SK-N-SH (cell line): ENCODE results near the gene IBTK. TPM values are rescaled to one million over a fixed set of nuclear protein-coding genes. Genes with fewer than 3 reads are reported as not detected.

Experiments
- CTCF ChIA-PET: fragments of 300-600, 350-600 bp; formaldehyde crosslinking; extraction: SDS; loops from one replicate; lab custom pipeline; 2021; lab: Yijun Ruan, JAX
- POLR2A ChIA-PET: fragments of 350-600 bp; sonication (Branson Sonifier 250); formaldehyde crosslinking; extraction: SDS; loops from one replicate; lab custom pipeline; 2020; ENCODE audit warnings: antibody characterized with exemption, inconsistent platforms; lab: Yijun Ruan, JAX
- DNase-seq: peaks from one replicate; pipeline ENCODE4 v3.0.0; 2012
- H2AFZ ChIP-seq: fragments of 200-600 bp; sonication (generic); 2 replicates; pipeline ENCODE4 v1.8.1; 2016; ENCODE audit warnings: antibody characterized with exemption, mild to moderate bottlenecking, low read depth
- H3F3A ChIP-seq: fragments of 200-600 bp; sonication (generic); replicated peaks from 2 replicates; pipeline ENCODE3; 2016; ENCODE audit warnings: antibody characterized with exemption, mild to moderate bottlenecking; ENCODE audit not compliant: insufficient read depth
- H3K27ac ChIP-seq, 2 experiments: fragments of 200-500 bp in 1 of 2; fragments of 200-600 bp in 1 of 2; sonication (Bioruptor generic) in 1 of 2; sonication (generic), shearing (Covaris generic) in 1 of 2; 2 replicates each; pipeline versions ENCODE4 v1.5.1 to v1.6.1; 2014 to 2016; ENCODE audit warnings: low read depth in 2 of 2, inconsistent platforms in 1 of 2, low read length in 1 of 2, mild to moderate bottlenecking in 1 of 2, mixed read lengths in 1 of 2
- H3K27me3 ChIP-seq: fragments of 200-600 bp; sonication (generic), shearing (Covaris generic); 2 replicates; pipeline ENCODE4 v1.6.1; 2016; ENCODE audit warnings: mixed run types; ENCODE audit not compliant: insufficient read depth
- H3K36me3 ChIP-seq, 2 experiments: fragments of 200-500 bp in 1 of 2; fragments of 200-600 bp in 1 of 2; sonication (Bioruptor generic) in 1 of 2; sonication (generic) in 1 of 2; replicated peaks in 1 of 2; 2 replicates each; pipeline versions ENCODE3 to v1.5.1; 2014 to 2016; ENCODE audit warnings: low read length in 1 of 2, mild to moderate bottlenecking in 1 of 2; ENCODE audit not compliant: insufficient read depth in 2 of 2, control insufficient read depth in 1 of 2
- H3K4me1 ChIP-seq, 2 experiments: fragments of 200-500 bp in 1 of 2; fragments of 200-600 bp in 1 of 2; sonication (Bioruptor generic) in 1 of 2; sonication (generic), shearing (Covaris generic) in 1 of 2; 2 replicates each; pipeline versions ENCODE4 v1.5.1 to v1.6.1; 2014 to 2016; ENCODE audit warnings: low read depth in 1 of 2, low read length in 1 of 2, mixed run types in 1 of 2; ENCODE audit not compliant: insufficient read depth in 2 of 2, control insufficient read depth in 1 of 2
- H3K4me2 ChIP-seq: fragments of 200-600 bp; sonication (generic), shearing (Covaris generic); 2 replicates; pipeline ENCODE4 v1.6.1; 2017; ENCODE audit warnings: mixed run types
- H3K4me3 ChIP-seq, 2 experiments: fragments of 200-500 bp in 1 of 2; fragments of 200-600 bp in 1 of 2; sonication (Bioruptor generic) in 1 of 2; sonication (generic), shearing (Covaris generic) in 1 of 2; 2 replicates each; pipeline versions ENCODE4 v1.5.1 to v1.8.1; 2014 to 2016; ENCODE audit warnings: low read depth in 2 of 2, inconsistent platforms in 1 of 2, low read length in 1 of 2, mild to moderate bottlenecking in 1 of 2, mixed read lengths in 1 of 2, moderate library complexity in 1 of 2
- H3K79me2 ChIP-seq: fragments of 200-600 bp; sonication (generic); 2 replicates; pipeline ENCODE4 v1.8.1; 2017; ENCODE audit warnings: mild to moderate bottlenecking; ENCODE audit not compliant: insufficient read depth
- H3K9ac ChIP-seq: fragments of 200-600 bp; sonication (generic); 2 replicates; pipeline ENCODE4 v1.6.1; 2017; ENCODE audit warnings: mixed run types
- H3K9me2 ChIP-seq: fragments of 200-600 bp; sonication (generic); 2 replicates; pipeline ENCODE4 v1.6.1; 2017; ENCODE audit warnings: mixed run types
- H3K9me3 ChIP-seq: fragments of 200-600 bp; sonication (generic); 2 replicates; pipeline ENCODE4 v1.6.1; 2017; ENCODE audit warnings: mixed run types, mild to moderate bottlenecking, moderate library complexity
- H4K20me1 ChIP-seq: fragments of 200-600 bp; sonication (generic); 2 replicates; pipeline ENCODE4 v1.6.1; 2017; ENCODE audit warnings: mild to moderate bottlenecking, mixed run types; ENCODE audit not compliant: insufficient read depth
- CHD2 ChIP-seq: fragments of 150-350 bp; IDR thresholded peaks from 2 replicates; pipeline ENCODE4 v1.6.1; 2018; ENCODE audit warnings: low read length; ENCODE audit not compliant: partially characterized antibody
- CTCF ChIP-seq: fragments of 200-600 bp; sonication (generic); IDR thresholded peaks from 2 replicates; pipeline ENCODE4 v1.6.1; 2017; ENCODE audit warnings: antibody characterized with exemption, mild to moderate bottlenecking, moderate library complexity
- EP300 ChIP-seq, 2 experiments: IDR thresholded peaks; 2 replicates each; pipeline versions ENCODE4 v1.4.0 to v1.6.1; 2012; ENCODE audit warnings: borderline replicate concordance in 1 of 2, low read depth in 1 of 2, low read length in 1 of 2
- FOSL2 ChIP-seq: IDR thresholded peaks from 2 replicates; pipeline ENCODE4 v1.4.0; 2012; ENCODE audit warnings: low read depth, mild to moderate bottlenecking, moderate library complexity, borderline replicate concordance
- FOXM1 ChIP-seq: IDR thresholded peaks from 2 replicates; pipeline ENCODE4 v1.4.0; 2012; ENCODE audit warnings: low read depth, mild to moderate bottlenecking
- GABPA ChIP-seq: IDR thresholded peaks from 2 replicates; pipeline ENCODE4 v1.4.0; 2012; ENCODE audit warnings: low read depth, mild to moderate bottlenecking
- MEF2A ChIP-seq: IDR thresholded peaks from 2 replicates; pipeline ENCODE4 v1.4.0; 2012; ENCODE audit warnings: low read depth, borderline replicate concordance
- MXI1 ChIP-seq: IDR thresholded peaks from 2 replicates; pipeline ENCODE4 v1.6.1; 2012; ENCODE audit warnings: mild to moderate bottlenecking, low read depth, low read length, improper control_type of control experiment
- NFIC ChIP-seq: IDR thresholded peaks from 2 replicates; pipeline ENCODE4 v1.4.0; 2012; ENCODE audit warnings: borderline replicate concordance
- PBX3 ChIP-seq: IDR thresholded peaks from 2 replicates; pipeline ENCODE4; 2012
- RAD21 ChIP-seq: IDR thresholded peaks from 2 replicates; pipeline ENCODE4 v1.6.1; 2012; ENCODE audit warnings: mild to moderate bottlenecking, low read length
- RCOR1 ChIP-seq: fragments of 150-350 bp; IDR thresholded peaks from 2 replicates; pipeline ENCODE4 v1.6.1; 2017; ENCODE audit warnings: antibody characterized with exemption, low read length
- REST ChIP-seq: IDR thresholded peaks from 2 replicates; pipeline ENCODE4 v1.6.1; 2012; ENCODE audit warnings: mild to moderate bottlenecking, low read depth, low read length, moderate library complexity
- SMC3 ChIP-seq: IDR thresholded peaks from 2 replicates; pipeline ENCODE4 v1.6.1; 2012; ENCODE audit warnings: low read depth, low read length, improper control_type of control experiment
- TAF1 ChIP-seq: IDR thresholded peaks from 2 replicates; pipeline ENCODE4 v1.6.1; 2012; ENCODE audit warnings: low read depth, mild to moderate bottlenecking, low read length, moderate library complexity, borderline replicate concordance
- ZBTB33 ChIP-seq: IDR thresholded peaks from 2 replicates; pipeline ENCODE4 v1.4.0; 2012; ENCODE audit warnings: low read depth, borderline replicate concordance
- WGBS: methylation state at CpG from one replicate; pipeline ENCODE4 v1.1.6; 2017; ENCODE audit warnings: low lambda C conversion rate; 5-methylcytosine and 5-hydroxymethylcytosine counted together
- polyA plus RNA-seq, 3 experiments: library from polyadenylated mRNA; depleted of rRNA; stranded (reverse); fragments of >200 nt; gene quantifications; 2 replicates each; pipeline ENCODE4 v1.2.3, GENCODE V29; 2012

IBTK gene
- polyA plus RNA-seq, 1 of the 3 experiments (the other 2 are of a cell fraction): 9.5 TPM

- no peak for TF ChIP-seq MXI1
- no peak for TF ChIP-seq FOXM1
- peak; percentile 43; the same call in 1 of the 2 replicates for TF ChIP-seq SMC3
- peak; percentile 71 for TF ChIP-seq CTCF
- TF ChIP-seq CHD2: no peak
- peak; percentile 85 for TF ChIP-seq RAD21
- Histone ChIP-seq H3K36me3 (peaks cover 66 to 79% of the 10 kb centered on the region in 2 experiments), H3K9me2 (no peaks in the 10 kb centered on the region), H3K27ac (peak overlapping the region; percentile 11 to 51; a peak in 2 of 4 replicates), H3K9ac (no peak overlapping the region), H3F3A (peaks cover 31% of the 10 kb centered on the region), H2AFZ (no peak overlapping the region), H3K27me3 (no peaks in the 10 kb centered on the region), H3K79me2 (peaks cover 23% of the 10 kb centered on the region), H3K4me3 (no peak overlapping the region), H3K4me2 (no peak overlapping the region), H3K4me1 (peaks cover 0 to 28% of the 10 kb centered on the region in 2 experiments; a peak in 3 of 4 replicates), H4K20me1 (no peaks in the 10 kb centered on the region), H3K9me3 (no peaks in the 10 kb centered on the region)
- 66% methylated on average over 2 of the region's 2 CpGs for WGBS
- CTCF ChIA-PET: interaction anchor here (0.6 to 1.8 kb wide), 16 partner anchors 9 to 1436 kb away, joined by 3 to 7 read pairs (median 3); no protein-coding TSS in a partner anchor
- DNase-seq: peak; percentile 19
- POLR2A ChIA-PET: no interaction called here
Observed at GRCh38 chr6:82178077-82178758, 69.3 kb downstream of the IBTK start.

- no peak for TF ChIP-seq GABPA
- no peak for TF ChIP-seq RCOR1
- TF ChIP-seq FOXM1: no peak
- no peak for TF ChIP-seq REST
- TF ChIP-seq NFIC: no peak
- no peak for TF ChIP-seq MXI1
- TF ChIP-seq TAF1: no peak
- no peak for TF ChIP-seq EP300 (IDR thresholded peaks at IDR 0.05; ENCODE audit: borderline replicate concordance in 1 of 2, low read depth in 1 of 2, low read length in 1 of 2)
- TF ChIP-seq MEF2A: no peak
- TF ChIP-seq ZBTB33: no peak
- TF ChIP-seq PBX3: no peak
- TF ChIP-seq FOSL2: no peak
- Histone ChIP-seq H3K9ac (no peak overlapping the region), H3F3A (peaks cover 19% of the 10 kb centered on the region), H3K27me3 (no peaks in the 10 kb centered on the region), H3K4me2 (no peak overlapping the region), H3K27ac (peak overlapping the region in 1 of 2 experiments; percentile 48; a peak in 2 of 4 replicates), H2AFZ (no peak overlapping the region), H3K9me3 (no peaks in the 10 kb centered on the region), H3K4me3 (no peak overlapping the region), H4K20me1 (no peaks in the 10 kb centered on the region), H3K36me3 (peaks cover 69 to 79% of the 10 kb centered on the region in 2 experiments), H3K9me2 (no peaks in the 10 kb centered on the region), H3K79me2 (peaks cover 25% of the 10 kb centered on the region), H3K4me1 (peaks cover 0 to 28% of the 10 kb centered on the region in 2 experiments; a peak in 3 of 4 replicates)
- DNase-seq: no peak
- 90% methylated on average over 1 of the region's 1 CpG for WGBS
- POLR2A ChIA-PET: no interaction called here
- CTCF ChIA-PET: interaction anchor here (1.5 kb wide), 1 partner anchor 29 kb away, joined by 3 read pairs; no protein-coding TSS in a partner anchor
Observed at GRCh38 chr6:82176616-82177015, 70.9 kb downstream of the IBTK start.
